ENCODE data around the gene SF3B6.
A peak's percentile ranks its signal among the peaks of the same experiment; 100 is the strongest.
"Not testable (repeated sequence)": the region's sequence is repeated elsewhere in the genome, so short reads cannot be mapped to it uniquely, and the experiment has no call there.

Gene SF3B6

DNA sequence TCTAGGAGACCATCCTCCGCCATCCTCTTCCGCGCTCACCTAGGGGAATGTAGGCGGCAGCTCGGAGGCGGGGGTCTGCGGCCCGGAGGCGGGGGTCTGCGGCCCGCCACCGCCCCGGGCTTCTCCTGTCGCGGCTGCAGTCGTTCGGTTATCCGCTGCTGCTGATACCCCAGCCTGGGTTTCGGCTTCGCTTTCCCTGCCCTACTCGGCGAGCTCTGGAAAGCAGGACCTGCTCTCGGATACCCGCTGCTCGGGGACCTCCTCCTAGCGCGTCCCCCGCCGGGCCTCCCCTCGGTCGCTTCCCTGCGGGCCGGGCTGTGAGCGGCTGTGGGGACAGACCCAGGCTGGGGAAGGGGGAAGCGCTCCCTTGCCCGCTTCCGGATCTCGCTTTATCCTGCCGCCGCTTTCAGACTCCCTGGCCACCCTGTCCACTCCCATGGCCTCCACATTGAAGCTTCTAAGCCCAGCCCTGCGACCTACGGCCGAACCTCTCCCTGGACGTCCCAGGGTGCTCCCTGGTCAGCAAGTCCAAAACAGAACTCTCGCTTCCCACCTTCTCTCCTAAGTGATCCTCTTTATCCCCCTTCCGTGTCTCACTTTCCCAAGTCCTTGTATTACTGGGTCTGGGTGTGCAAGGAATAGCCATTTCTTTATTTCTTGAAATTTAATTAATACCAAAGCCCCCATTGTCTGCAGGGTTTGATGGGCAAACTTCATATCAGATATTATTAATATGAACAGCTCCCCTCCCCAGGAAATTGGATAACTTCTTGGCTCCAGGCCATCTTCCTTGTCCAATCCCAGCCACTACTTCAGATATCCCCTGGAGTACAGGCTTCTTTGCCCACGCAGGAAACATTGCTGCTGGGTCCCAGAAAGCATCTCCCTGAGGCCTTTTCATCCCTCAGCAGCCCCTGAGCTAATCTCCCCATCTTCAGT lies 25.8 kb downstream of the SF3B6 start:
- DNase-seq (ENCODE audit: low read depth): no peak

DNA sequence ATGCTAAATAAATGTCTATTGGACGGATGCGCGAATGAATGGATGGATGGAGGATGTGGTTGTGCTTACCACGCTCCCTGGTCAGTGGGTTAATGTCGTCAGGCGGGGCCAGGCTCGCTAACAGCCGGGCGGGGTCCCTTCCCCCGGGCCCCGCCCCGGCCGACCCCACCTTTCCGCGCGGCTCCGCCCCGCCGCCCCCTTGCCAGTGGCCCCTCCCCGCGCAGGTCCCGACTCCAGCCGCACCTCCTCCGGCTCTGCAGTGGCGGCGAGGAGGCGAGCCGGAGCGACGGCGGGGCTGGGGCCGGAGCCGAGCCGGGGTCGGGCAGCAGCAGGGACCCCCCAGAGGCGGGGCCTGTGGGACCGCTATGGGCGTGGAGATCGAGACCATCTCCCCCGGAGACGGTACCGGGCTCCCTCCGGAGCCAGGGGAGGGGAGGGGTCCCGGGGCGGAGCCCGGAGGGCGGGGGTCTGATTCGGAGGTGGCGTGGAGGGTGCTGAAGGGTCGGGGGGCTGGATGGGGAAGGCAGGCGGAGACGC lies 26.6 kb downstream of the SF3B6 start, which contains the start of gene FKBP1B:
Gene FKBP1B, plus strand, starts transcription at position 257 of the 537 bp plus-strand sequence. Its CDS starts 109 bp downstream, at position 366.
- DNase-seq (ENCODE audit: low read depth): peak; percentile 26

DNA sequence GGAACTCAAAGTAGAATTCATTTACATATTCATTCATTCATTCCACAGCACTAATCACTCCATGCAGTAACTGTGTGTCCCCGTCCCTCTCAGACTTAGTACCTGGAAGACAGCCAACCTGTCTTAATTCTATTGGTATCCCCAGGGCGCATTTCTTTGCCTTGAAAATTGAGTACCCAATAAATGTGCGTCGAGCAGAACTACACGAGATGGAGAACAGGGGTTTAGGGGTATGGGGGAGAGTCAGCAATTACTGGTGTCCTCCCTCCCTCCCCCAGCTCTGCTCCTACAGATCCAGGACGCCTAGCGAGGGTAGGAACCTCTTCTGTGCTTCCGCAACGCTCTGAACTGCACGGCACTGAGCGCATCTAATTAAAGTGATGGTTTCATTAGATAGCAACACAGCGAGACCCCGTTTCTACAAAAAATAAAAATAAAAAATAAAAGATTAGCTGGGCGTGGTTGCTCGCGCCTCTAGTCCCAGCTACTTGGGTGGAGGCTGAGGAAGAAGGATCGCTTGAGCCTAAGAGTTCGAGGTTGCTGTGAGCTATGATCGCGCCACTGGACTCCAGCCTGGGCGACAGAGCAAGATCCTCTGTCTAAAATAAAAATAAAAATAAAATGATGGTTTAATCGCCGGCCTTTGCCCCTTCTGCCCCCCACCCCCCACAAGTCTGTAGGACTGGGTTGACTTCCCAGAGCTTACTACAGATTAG lies 27.2 kb downstream of the SF3B6 start:
- DNase-seq (ENCODE audit: low read depth): no peak

DNA sequence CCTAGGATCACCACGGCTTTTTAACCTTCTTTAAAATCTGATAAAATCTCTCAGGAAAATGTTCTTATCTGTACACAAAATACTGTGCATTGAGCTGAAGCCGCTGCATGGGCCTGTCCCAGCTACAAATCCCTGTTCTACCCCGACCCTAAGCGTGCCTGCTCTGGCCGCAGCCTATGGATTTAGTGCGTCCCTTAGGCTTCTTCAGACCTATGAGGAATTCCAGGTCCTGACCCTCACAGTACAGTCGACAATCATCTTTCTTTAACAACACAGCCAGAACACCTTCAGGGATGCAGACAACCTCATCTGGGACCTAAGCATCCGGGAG lies 28.5 kb downstream of the SF3B6 start:
- DNase-seq (ENCODE audit: low read depth): no peak

DNA sequence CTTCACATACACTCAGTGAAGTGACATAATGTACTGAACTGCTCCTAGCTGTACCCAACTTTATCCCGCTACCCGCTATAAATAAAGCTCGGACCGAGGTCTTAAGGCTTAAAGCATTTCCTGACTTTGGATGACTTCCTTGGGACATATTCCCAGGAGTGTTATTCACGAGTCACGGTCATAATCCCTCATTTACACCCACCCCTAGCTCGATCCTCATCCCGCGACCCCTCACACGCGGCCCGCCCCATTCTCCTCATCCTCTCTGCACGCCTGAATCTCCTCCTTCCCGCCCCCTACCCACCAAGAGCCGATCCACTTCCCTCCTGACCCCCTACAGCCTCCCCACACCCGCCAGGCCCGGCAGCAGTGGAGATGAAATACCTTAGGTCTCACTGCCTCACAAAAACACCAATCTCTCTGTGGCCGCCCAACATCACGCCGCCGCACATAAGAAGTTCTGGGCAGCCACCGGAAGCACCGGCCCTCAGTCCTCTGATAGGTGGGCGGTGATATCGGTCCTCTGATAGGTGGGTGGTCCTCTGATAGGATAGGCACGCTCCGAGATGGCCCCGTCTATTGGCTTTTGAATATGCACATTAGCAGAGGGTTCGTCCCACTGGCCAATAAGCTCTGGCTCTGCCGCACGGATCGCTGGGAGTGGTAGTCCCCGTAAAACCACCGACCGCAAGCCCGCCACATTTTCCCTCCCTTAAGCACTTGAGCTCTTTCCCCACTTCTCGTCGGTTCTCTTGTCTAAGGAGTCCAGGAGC lies 29.0 kb downstream of the SF3B6 start, which contains the start of gene WDCP:
Gene WDCP, minus strand, starts transcription at position 462 of the 773 bp plus-strand sequence. CDS start 7,897 bp downstream, outside the sequence.
- DNase-seq (ENCODE audit: low read depth): peak; percentile 86

DNA sequence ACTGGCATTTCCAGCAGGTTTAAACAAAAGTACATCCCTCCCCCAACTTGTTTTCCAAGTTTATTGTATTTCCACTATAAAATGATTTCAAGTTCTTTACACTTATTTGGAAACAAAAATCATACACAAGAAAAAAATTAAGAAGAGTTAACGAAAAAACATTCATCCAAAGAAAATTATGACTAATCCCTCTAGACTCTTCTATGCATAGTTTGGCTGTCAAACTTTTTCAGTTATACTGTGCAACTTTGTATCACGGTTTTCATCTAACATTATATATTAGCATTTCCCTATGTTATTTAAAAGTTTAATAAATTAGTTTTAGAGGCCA lies 29.6 kb downstream of the SF3B6 start:
- DNase-seq (ENCODE audit: low read depth): no peak

DNA sequence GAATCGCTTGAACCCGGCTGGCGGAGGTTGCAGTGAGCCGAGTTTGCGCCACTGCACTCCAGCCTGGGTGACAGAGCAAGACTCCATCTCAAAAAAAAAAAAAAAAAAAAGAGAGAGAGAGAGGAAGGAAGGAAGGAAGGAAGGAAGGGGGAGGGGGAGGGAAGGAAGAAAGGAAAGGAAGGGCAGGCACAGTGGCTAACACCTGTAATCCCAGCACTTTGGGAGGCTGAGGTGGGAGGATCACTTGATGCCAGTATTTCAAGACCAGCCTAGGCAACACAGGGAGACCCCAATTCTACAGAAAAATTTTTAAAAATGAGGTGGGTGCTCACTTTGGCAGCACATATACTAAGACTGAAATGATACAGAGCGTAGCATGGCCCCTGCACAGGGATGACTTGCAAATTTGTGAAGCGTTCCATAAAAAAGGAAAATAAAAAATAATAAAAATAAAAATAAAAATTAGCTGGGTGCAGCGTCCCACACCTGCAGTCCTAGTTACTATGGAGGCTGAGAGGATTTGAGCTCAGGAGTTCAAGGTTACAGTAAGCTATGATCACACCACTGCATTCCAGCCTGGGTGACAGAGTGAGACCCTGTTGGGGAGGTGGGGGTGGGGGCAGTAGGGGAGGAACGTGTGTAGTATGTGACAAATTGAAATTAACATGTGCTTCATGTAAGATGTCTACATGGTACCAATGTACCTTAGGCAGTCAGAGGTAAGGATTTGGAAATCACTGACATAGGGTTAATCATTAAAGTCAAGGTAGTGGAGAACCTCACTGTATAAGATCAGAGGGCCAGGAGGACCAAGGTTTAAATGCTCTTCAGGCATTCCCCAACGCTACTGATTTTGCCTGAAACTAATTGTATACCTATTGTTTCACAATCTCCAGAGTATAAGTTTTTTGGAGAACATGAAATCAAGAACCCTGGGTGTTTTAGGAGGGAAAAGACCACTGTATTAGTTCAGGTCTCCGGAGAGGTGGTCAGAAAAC lies 30.3 kb downstream of the SF3B6 start:
- DNase-seq (ENCODE audit: low read depth): no peak

DNA sequence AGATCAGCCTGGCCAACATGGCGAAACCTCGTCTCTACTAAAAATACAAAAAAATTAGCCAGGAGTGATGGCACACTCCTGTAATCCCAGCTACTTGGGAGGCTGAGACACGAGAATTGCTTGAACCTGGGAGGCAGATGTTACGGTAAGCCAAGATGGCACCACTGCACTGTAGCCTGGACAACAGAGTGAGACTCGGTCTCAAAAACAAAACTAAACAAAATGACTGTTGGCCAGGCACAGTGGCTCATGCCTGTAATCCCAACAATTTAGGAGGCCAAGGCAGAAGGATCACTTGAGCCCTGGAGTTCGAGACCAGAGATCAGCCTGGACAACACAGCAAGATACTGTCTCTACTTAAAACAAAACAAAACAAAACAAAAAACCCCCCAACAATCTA lies 33.0 kb downstream of the SF3B6 start:
- not testable (repeated sequence) for DNase-seq (ENCODE audit: low read depth)

DNA sequence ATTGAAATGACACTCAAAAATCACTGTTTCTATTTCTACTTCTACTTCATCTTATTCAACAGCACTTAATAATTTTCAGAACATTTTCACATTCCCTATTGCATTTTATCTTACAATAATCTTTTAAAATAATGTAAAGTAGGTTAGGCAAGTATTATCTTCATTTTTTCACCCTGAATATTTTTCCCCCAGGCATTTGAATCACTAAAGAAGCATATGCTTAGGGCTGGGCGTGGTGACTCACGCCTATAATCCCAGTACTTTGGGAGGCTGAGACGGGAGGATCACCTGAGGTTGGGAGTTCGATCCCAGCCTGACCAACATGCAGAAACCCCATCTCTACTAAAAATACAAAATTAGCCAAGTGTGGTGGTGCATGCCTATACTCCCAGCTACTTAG lies 35.6 kb downstream of the SF3B6 start:
- DNase-seq (ENCODE audit: low read depth): no peak

DNA sequence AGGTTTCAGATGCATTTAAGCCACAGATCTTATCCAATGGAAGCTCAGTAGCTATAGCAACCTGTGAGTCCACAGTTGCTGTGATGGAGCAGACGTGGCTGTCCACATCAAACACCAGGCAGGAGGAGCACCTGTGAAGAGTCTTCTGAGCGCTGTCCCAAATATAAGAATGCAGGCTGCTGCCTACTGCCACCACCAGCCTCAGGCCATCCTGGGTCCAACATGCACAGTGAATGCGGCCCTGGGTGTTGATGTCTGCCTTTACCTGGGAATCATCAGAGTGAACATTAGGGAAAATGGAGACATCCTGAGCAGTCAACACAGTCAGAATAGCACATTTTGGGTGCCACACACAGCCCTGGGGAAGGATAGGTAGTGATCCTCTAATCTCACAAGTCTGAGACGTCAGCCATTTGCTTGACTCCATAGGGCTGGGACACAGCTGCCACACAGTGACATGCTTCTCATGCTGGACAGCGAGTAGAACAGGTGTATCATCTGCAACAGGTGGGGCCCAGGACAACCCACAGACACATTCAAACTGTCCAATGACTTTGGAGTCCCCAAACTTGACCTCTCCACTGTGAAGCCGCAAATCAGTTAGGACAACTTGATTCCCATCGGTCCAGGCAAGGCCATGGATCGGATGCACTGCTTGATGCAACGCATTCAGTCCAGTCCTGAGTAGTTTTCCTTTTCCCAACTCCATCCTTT lies 37.2 kb downstream of the SF3B6 start:
- DNase-seq (ENCODE audit: low read depth): no peak

DNA sequence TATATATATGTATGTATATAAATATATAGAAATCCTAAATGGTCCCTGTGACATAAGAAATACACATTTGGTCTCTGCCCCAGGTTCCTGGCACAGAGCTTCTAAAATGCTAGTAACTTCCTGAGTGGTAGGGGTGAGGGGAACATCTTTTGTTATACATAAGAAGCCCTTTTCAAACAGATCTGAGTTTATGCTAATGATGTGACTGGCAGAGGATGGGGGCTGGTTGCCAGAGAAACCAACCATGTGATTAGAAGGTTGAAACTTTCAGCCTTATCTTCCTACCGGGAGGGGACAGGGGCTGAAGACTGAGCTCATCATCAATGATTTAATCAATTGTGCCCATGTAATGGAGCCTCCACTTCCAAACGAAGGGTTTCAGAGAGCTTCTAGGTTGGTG lies 49.9 kb downstream of the SF3B6 start:
- DNase-seq (ENCODE audit: low read depth): no peak

DNA sequence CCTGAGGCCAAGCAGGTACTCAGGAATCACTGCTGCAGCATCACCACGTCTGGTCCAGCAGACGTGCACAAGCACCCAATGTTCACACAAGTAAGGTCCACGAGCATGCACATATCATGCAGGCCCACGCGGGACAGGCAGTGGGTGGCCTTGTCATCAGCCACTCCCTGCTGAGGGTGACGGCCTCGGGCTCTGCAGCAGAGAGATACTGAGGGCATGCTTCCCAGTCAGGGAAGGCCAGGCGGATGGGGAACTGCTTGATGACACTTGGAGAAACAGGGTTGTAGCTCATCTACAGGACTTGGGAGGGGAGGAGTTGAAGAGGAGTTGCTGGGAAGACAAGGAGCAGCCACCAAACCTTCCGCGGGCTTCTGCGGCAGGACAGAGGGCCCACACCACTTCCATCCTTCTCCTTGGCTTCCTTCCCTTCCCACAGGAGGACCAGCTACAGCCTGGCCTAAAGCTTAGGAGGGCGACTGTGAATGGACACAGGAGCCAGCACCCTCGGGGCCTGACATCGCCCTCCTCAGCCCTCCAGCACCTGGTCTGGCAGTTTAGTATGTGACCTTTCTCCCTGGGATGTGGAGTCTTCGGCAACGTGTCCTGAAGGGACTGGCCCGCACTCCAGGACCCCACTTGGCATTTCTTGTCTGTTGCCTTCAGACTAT lies 51.0 kb downstream of the SF3B6 start:
- no peak for DNase-seq (ENCODE audit: low read depth)

DNA sequence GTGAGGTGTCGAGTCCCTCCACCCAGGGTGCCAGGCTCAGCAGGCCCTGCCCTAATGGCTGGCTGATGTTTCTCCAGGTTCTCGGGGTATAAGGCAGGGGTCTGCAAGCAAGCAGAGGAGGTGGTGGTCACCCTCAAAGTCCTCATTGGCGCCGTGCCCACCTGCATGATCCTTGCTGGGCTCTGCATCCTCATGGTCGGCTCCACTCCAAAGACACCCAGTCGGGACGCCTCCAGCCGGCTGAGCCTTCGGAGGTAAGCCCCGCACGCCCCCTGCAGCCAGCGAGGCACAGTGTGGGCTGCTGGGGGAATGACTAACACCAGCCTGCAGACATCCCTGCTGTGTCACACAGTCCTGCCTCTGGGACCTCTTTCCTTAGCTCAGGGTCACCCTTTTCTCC lies 52.1 kb downstream of the SF3B6 start:
- no peak for DNase-seq (ENCODE audit: low read depth)

DNA sequence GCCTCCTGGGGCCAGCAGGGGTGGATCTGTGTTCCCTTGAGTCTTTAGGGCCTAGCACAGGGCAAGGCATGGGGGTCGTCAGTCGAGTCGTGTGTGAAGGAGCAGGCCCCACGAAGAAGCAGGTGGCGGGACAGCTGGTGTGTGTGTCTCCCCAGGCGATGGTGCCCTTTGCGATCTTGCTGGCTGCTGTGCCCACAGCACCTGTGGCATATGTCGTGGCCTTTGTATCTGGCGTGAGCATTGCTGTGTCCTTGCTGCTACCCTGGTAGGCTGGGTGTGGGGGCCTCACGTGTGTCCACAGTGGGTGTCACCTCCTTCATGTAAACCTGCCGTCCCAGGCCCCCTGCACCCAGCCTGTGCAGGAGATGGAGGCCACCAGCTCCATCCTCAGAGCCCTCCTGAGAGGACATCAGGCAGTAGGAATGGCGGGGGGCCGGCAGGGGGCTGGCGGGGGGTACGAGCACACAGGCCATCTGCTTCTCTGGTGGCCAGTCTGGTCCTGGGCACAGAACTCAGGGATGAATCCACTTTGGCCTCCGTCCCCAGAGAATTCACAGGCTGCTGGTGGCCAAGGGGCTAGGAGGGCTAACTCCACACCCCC lies 53.1 kb downstream of the SF3B6 start:
- no peak for DNase-seq (ENCODE audit: low read depth)

DNA sequence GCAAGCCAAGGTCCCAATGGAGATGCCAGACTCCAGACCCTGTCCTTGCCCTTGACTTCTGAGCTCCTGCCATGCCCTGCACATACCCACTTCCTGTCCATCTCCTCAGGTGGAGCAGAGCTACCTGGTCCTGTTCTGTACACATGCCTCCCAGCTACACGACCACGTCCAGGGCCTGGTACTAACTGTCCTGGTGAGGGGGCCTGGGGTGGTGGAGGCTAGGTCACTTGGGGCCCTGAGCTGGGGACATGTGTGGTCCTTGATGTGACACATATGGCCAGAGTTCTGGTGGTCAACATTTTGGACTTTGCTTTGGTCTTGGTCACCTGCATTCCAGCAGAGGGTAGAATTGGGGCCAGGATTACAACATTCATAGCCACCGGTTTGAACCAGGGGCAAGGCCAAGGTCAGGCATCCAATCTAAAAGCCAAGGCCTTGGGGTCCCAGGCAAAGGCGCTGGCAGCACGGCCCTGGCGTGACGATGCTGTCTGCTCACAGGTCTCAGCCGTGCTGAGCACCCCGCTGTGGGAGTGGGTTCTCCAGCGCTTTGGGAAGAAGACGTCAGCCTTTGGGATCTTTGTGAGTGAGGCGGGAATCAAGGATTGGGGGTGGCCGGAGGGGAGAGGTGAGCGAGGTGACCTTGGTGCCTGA lies 53.7 kb downstream of the SF3B6 start:
- no peak for DNase-seq (ENCODE audit: low read depth)

DNA sequence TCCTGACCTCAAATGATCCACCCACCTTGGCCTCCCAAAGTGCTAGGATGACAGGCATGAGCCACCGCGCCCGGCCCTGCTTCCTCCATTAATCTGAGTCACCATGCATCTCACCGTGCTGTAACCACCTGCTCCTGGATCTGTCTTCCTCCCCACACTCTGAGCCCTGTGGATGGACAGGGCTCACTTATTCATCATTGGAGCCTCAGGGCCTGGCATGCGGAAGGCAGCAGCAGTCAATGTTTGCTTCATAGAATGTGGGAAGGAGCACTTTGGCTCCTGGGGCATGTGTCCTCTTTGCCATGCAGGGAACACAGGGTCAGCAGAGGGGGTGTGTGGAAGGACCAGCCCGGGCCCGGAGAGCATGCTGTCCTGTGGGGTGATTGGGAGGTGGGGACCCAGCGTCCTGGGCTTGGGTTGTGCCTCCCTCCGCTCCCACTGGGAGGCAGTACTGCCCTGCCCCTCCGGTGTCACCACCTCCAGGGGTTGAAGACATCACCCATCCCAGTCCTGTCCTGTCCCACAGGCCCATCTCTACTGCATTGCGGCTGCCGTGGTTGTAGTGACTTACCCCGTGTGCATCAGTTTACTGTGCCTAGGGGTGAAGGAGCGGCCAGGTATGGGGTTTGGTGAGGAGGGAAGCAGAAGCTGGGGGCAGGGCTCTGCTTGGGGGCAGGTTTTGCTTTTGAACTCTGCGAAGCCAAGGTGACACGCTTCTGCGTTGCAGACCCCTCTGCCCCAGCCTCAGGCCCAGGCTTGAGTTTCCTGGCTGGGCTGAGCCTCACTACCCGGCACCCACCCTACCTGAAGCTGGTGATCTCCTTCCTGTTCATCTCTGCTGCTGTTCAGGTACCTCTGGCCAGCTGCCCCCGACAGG lies 54.8 kb downstream of the SF3B6 start:
- no peak for DNase-seq (ENCODE audit: low read depth)

DNA sequence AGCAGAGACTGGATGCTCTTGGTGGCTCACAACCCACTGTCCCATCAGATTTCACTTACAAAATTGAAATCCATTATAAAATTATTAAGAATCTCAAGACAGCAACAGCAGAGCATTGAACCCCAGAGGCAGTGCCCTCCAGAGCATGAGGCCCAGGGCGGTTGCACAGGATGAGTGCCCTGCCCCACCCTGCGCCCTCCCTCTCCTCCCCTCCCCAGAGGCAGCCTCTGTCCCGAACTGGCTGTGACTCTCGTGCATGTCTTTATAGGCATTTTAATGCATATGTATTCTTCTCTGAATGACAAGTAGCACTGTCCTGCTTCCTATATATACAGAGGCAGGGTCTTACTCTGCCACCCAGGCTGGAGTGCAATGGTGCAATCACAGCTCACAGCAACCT lies 55.9 kb downstream of the SF3B6 start:
- DNase-seq (ENCODE audit: low read depth): no peak

DNA sequence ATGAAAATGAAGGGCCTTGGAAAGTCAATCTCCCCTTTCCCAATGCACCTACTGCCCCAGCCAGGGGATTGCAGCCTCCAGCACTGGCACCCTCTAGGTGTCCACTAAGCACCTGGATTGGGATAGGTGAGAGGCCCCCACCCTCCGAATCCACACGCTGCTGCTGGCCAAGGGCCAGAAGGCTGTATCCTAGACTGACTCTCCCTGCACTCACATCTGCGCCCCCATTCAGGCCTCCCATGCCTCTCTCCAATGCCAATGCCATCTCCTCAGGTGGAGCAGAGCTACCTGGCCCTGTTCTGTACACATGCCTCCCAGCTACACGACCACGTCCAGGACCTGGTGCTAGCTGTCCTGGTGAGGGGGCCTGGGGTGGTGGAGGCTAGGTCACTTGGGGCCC lies 56.4 kb downstream of the SF3B6 start:
- no peak for DNase-seq (ENCODE audit: low read depth)
